Tibial nerve (tissue), 4 donors: Measurements from ENCODE around the gene GABRA5. TPM values are rescaled to one million over a fixed set of nuclear protein-coding genes. Genes with fewer than 3 reads are reported as not detected.

Source experiments
- DNase-seq, 2 donors: peaks; one replicate each; pipeline ENCODE4 v3.0.0-alpha.2; 2019; ENCODE audit warnings: low spot score in 2 of 2
- H3K27ac ChIP-seq, 4 donors: fragments of 200-600 bp; sonication (generic) in 3 of 4; one replicate each; pipeline ENCODE4 v1.5.1; 2017 to 2019; ENCODE audit warnings: mild to moderate bottlenecking in 1 of 4
- H3K27me3 ChIP-seq, 2 donors: fragments of 200-600 bp; sonication (generic) in 1 of 2; one replicate each; pipeline versions ENCODE4 v1.5.1 to v1.6.0; 2017 to 2019
- H3K36me3 ChIP-seq, 3 donors: fragments of 200-600 bp; sonication (generic); one replicate each; pipeline ENCODE4 v1.5.1; 2018 to 2019
- H3K4me1 ChIP-seq, 4 donors: fragments of 200-600 bp; sonication (generic) in 3 of 4; one replicate each; pipeline ENCODE4 v1.5.1; 2017 to 2019
- H3K4me3 ChIP-seq, 4 donors: fragments of 200-600 bp; sonication (generic) in 3 of 4; one replicate each; pipeline ENCODE4 v1.5.1; 2017 to 2019; ENCODE audit warnings: mild to moderate bottlenecking in 1 of 4, moderate library complexity in 1 of 4
- H3K9me3 ChIP-seq, 4 donors: fragments of 200-600 bp; sonication (generic) in 3 of 4; one replicate each; pipeline ENCODE4 v1.5.1; 2017 to 2019
- CTCF ChIP-seq, 5 experiments: fragments of 200-600 bp in 3 of 5; fragments of 450-650 bp in 2 of 5; sonication (generic) in 3 of 5; IDR thresholded peaks; one replicate each; pipeline ENCODE4 v1.5.1; 2016 to 2019; ENCODE audit warnings: antibody characterized with exemption in 5 of 5, mild to moderate bottlenecking in 3 of 5, moderate library complexity in 2 of 5
- EP300 ChIP-seq, 2 donors: sonication (generic); formaldehyde crosslinking; IDR thresholded peaks; one replicate each; pipeline ENCODE4 v1.6.1; 2017; ENCODE audit warnings: antibody characterized with exemption in 2 of 2, mild to moderate bottlenecking in 1 of 2
- POLR2A ChIP-seq, 2 donors: fragments of 450-650 bp; IDR thresholded peaks; one replicate each; pipeline ENCODE4 v1.6.1; 2017; ENCODE audit warnings: antibody characterized with exemption in 2 of 2, mild to moderate bottlenecking in 2 of 2, moderate library complexity in 2 of 2
- WGBS, 2 donors: methylation state at CpG; one replicate each; pipeline ENCODE4 v1.1.5; 2018; 5-methylcytosine and 5-hydroxymethylcytosine counted together
- total RNA-seq, 4 donors: library from RNA; depleted of rRNA; stranded (reverse); fragments of >200 nt; gene quantifications; one replicate each; pipeline ENCODE4 v1.1.0, GENCODE V29; 2016

GABRA5 gene
- total RNA-seq, 4 donors from 2014 or later, result not detected

GRCh38 chr15:26929588-26929987 is 62.7 kb downstream of the GABRA5 start:
- Histone ChIP-seq H3K27ac (no peak overlapping the region), H3K27me3 (no peaks in the 10 kb centered on the region), H3K4me3 (no peak overlapping the region), H3K36me3 (no peaks in the 10 kb centered on the region), H3K4me1 (no peaks in the 10 kb centered on the region), H3K9me3 (peaks cover 0 to 1% (median 0%) of the 10 kb centered on the region in 4 donors)
- DNase-seq, result no peak
- TF ChIP-seq EP300 (IDR thresholded peaks at IDR 0.05) (no peak), POLR2A (IDR thresholded peaks at IDR 0.05) (no peak), CTCF (IDR thresholded peaks at IDR 0.05) (no peak)
- 83 to 89% methylated on average over 4 of the region's 4 CpGs for WGBS, 2 donors

- TF ChIP-seq EP300 (IDR thresholded peaks at IDR 0.05), result no peak
- TF ChIP-seq POLR2A (IDR thresholded peaks at IDR 0.05), result no peak
- 68 to 81% methylated on average over 6 of the region's 6 CpGs for WGBS, 2 donors
- Histone ChIP-seq H3K27ac (no peak overlapping the region), H3K9me3 (no peaks in the 10 kb centered on the region), H3K4me1 (no peaks in the 10 kb centered on the region), H3K27me3 (no peaks in the 10 kb centered on the region), H3K4me3 (no peak overlapping the region), H3K36me3 (no peaks in the 10 kb centered on the region)
- DNase-seq, result no peak
Observed at GRCh38 chr15:26934848-26935247, 68.0 kb downstream of the GABRA5 start.

- no peaks in the 10 kb centered on the region for H3K4me1 ChIP-seq
- H3K9me3 ChIP-seq, result no peaks in the 10 kb centered on the region
- no peak for DNase-seq
- no peak overlapping the region for H3K4me3 ChIP-seq
- no peaks in the 10 kb centered on the region for H3K27me3 ChIP-seq
- H3K36me3 ChIP-seq, result no peaks in the 10 kb centered on the region
- H3K27ac ChIP-seq, result no peak overlapping the region
- TF ChIP-seq EP300 (IDR thresholded peaks at IDR 0.05), result no peak
- TF ChIP-seq CTCF (IDR thresholded peaks at IDR 0.05), result no peak
- no peak for TF ChIP-seq POLR2A (IDR thresholded peaks at IDR 0.05)
- 92 to 97% methylated on average over 12 of the region's 12 CpGs for WGBS, 2 donors
Observed at GRCh38 chr15:26935322-26935721, 68.5 kb downstream of the GABRA5 start.

GRCh38 chr15:26936502-26936901 is 69.6 kb downstream of the GABRA5 start:
- 91 to 97% methylated on average over 5 of the region's 5 CpGs for WGBS, 2 donors
- no peaks in the 10 kb centered on the region for H3K4me1 ChIP-seq
- no peaks in the 10 kb centered on the region for H3K27me3 ChIP-seq
- no peak overlapping the region for H3K4me3 ChIP-seq
- no peak overlapping the region for H3K27ac ChIP-seq
- no peaks in the 10 kb centered on the region for H3K9me3 ChIP-seq
- no peak for TF ChIP-seq POLR2A (IDR thresholded peaks at IDR 0.05)
- no peak for TF ChIP-seq EP300 (IDR thresholded peaks at IDR 0.05)
- no peak for TF ChIP-seq CTCF (IDR thresholded peaks at IDR 0.05)
- no peaks in the 10 kb centered on the region for H3K36me3 ChIP-seq
- no peak for DNase-seq

GRCh38 chr15:26937134-26937533 is 70.3 kb downstream of the GABRA5 start:
- H3K27ac ChIP-seq, result no peak overlapping the region
- H3K9me3 ChIP-seq, result no peaks in the 10 kb centered on the region
- H3K36me3 ChIP-seq, result no peaks in the 10 kb centered on the region
- no peaks in the 10 kb centered on the region for H3K4me1 ChIP-seq
- no peak for DNase-seq
- no peak overlapping the region for H3K4me3 ChIP-seq
- TF ChIP-seq EP300 (IDR thresholded peaks at IDR 0.05) (no peak), CTCF (IDR thresholded peaks at IDR 0.05) (no peak), POLR2A (IDR thresholded peaks at IDR 0.05) (no peak)
- WGBS, 2 donors, result 88 to 90% methylated on average over 13 of the region's 13 CpGs
- no peaks in the 10 kb centered on the region for H3K27me3 ChIP-seq

GRCh38 chr15:26939398-26939797 is 72.5 kb downstream of the GABRA5 start:
- no peak for DNase-seq
- TF ChIP-seq CTCF (IDR thresholded peaks at IDR 0.05) (no peak), EP300 (IDR thresholded peaks at IDR 0.05) (no peak), POLR2A (IDR thresholded peaks at IDR 0.05) (no peak)
- Histone ChIP-seq H3K36me3 (no peaks in the 10 kb centered on the region), H3K27ac (no peak overlapping the region), H3K4me3 (no peak overlapping the region), H3K27me3 (no peaks in the 10 kb centered on the region), H3K4me1 (no peaks in the 10 kb centered on the region), H3K9me3 (no peaks in the 10 kb centered on the region)
- 74 to 76% methylated on average over 5 of the region's 5 CpGs for WGBS, 2 donors
